GM21717 (cell line): ENCODE results near the gene SEC11A.
"Not testable (repeated sequence)": the region's sequence is repeated elsewhere in the genome, so short reads cannot be mapped to it uniquely, and the experiment has no call there.

Experiments
- ATAC-seq: cut with Tn5 transposase; IDR thresholded peaks from one replicate; pipeline ENCODE4 v1.9.1; 2021; ENCODE audit warnings: mild to moderate bottlenecking, moderate library complexity; ENCODE audit not compliant: unreplicated experiment

Gene SEC11A

GRCh38 chr15:84740691-84741090 lies 24.8 kb upstream of the SEC11A start:
- no peak for ATAC-seq

DNA sequence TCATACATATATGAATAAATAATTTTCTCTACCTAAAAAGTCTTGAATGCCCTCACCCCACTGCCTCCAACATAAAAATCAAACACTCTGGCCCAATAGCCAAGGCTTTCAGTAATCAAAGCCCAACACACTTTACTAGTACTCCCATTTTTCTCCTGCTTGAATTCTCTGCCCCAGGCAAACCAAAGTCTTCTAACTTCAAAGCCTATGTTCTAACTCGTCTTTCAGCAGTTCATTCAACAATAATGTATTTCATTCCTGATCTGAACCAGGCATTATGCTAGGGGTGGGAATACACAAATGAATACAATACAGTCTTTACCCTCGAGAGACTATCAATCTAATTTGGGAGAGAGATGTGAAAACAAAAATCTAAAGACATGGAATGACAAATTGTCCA lies 21.1 kb upstream of the SEC11A start:
- ATAC-seq, result no peak

DNA sequence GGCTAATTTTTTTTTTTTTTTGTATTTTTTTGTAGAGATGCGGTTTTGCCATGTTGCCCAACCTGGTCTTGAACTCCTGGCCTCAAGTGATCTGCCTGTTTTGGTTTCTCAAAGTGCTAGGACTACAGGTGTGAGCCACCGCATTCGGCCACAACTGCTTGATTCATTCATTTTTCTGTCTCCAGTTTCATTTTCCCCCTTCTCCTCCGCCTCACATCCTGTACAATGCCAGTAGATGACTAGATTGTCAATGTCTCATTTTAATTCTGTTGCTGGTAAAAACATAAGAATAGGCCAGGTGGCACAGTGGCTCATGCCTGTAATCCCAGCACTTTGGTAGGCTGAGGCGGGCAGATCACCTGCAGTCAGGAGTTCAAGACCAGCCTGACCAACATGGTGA lies 20.4 kb upstream of the SEC11A start:
- ATAC-seq, result peak; percentile 49

GRCh38 chr15:84735480-84736061 lies 19.6 kb upstream of the SEC11A start:
- peak; percentile 50 for ATAC-seq

- peak; percentile 73 for ATAC-seq
Measured at GRCh38 chr15:84734794-84735479, 19.0 kb upstream of the SEC11A start.

GRCh38 chr15:84731774-84732173 lies 15.8 kb upstream of the SEC11A start:
- ATAC-seq, result no peak

- ATAC-seq, result no peak
Measured at GRCh38 chr15:84727429-84727828, 11.5 kb upstream of the SEC11A start.

GRCh38 chr15:84725001-84725491 lies 9.1 kb upstream of the SEC11A start:
- no peak for ATAC-seq

DNA sequence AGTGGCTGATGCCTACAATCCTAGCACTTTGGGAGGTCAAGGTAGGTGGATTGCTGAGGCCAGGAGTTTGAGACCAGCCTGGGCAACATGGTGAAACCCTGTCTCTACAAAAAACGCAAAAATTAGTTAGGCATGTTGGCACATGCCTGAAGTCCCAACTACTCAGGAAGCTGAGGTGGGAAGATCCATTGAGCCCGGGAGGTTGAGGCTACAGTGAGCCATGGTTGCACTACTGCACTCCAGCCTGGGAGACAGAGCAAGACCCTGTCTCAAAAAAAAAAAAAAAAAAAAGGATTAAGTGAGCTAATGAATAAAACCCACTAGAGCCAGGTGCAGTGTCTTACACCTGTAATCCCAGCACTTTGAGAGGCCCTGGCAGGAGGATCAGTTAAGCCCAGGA lies 6.7 kb upstream of the SEC11A start:
- no peak for ATAC-seq

DNA sequence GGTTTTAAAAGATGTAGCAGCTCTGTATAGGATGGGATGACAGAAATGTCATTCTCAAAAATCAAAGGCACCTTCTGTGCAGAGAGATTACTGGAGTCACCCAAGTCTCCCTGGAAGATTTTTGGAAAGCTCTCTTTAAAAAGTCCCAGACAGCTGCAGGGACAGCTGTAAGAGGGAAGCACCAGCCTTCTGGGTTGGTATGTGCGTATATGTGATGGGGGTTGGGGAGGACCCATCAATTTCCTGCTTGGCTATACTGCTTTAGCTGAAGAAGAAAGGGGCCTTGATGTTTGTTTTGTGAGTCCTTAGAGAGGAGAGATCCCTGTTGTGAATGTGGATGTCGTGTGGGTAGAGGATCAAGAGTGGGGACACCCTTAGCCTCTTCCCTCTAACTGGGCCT lies 5.4 kb upstream of the SEC11A start:
- ATAC-seq, result no peak

GRCh38 chr15:84715441-84716035 lies 401 bp downstream of the SEC11A start:
- peak; percentile 2 for ATAC-seq

- ATAC-seq, result no peak
Measured at GRCh38 chr15:84714821-84715220, 1.1 kb downstream of the SEC11A start.

DNA sequence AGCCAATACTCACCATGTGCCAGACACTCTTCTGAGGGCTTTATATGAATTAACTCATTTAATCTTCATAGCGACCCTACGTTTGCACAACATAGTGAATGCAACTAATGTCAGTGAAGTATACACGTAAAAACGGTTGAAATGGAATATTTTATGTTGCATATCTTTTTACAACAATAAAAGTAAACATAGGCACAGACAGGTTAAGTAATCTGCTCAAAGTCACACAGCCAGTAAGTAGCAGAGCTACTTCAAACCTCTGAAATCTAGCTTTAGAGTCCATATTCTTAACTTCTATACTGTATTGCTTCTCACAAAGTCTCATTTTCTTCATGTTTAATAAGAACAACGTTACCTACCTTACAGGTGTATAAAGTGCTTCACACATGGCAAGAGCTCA lies 1.6 kb downstream of the SEC11A start:
- ATAC-seq, result no peak

DNA sequence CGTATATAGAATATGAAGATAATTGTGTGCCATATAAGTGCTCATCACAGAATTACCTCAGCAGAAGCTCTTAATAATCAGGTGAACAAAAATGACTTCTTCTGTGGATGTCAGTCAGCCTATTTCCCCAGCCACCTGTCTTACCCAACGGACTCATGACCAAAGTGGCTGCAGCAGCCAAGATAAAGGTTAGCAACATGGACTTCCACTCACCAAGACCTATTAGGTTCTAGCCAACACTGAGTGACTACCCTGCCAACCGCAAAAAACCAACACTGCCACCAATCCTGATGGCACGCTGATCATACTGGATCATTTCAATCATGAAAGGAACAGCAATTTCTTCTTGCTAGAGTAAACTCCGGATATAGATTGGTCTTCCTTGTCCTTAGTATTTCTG lies 12.1 kb downstream of the SEC11A start:
- ATAC-seq, result no peak

GRCh38 chr15:84702961-84703482 lies 12.9 kb downstream of the SEC11A start:
- ATAC-seq, result no peak

GRCh38 chr15:84699538-84700191 lies 16.3 kb downstream of the SEC11A start:
- ATAC-seq, result no peak

DNA sequence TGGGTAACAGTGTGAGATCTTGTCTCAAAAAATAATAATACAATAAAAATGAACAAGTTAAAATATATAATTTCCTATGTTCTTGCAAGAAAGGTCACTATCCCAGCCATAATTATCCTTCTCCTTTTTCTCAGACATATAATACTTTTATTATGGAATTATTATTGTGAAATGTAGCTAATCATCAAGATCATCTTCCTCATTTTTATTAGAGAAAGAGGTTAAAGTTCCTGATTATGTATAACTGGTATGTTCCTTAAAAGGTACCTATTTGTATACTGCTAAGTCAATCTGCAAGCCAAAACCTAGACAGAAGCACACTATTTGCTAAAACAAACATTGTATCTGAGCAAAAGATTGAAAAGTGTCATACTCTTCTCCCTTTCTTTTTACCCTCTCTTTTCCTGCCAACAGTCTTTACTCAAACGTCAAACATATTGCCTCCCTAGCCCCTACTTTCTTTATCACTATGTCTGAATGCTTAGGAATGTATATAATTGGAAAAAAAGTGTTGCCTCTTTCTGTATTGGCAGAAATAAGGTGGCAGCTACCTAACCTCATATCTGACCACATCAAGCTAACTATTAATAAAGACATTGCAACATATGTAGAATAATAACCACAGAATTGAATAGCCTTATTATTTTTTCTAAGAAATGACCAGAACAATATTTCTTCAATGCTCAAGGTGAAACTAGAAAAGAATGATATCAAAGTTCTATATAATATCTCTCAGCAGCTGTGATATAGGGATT lies 18.5 kb downstream of the SEC11A start:
- ATAC-seq, result no peak

DNA sequence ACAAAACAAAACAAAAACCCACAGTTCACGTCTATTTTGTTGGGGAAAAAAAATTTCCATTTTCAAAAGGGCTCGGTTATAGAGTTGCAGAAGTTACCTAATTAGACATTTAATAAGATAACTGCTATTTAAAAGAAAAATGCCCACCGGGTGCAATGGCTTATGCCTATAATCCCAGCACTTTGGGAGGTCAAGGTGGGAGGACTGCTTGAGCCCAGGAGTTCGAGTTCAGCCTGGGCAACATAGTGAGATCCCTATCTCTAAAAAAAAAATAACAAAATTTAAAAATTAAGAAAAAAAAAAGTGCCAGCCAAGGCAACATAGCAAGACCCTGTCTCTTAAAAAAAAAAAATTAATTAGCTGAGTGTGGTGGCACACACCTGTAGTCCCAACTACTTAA lies 19.2 kb downstream of the SEC11A start:
- no peak for ATAC-seq

DNA sequence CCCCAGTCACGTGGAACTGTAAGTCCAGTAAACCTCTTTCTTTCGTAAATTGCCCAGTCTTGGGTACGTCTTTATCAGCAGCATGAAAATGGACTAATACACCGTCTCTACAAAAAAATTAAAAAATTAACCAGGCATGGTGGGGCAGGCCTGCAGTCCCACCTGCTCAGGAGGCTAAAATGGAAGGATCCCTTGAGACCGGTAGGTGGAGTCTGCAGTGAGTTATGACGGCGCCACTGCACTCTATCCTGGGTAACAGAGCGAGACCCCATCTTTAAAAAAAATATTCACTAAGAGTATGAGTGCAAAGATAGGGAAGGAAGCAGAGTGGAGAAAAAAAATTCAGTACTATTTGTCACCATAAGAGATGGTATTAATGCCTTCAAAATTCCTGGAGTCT lies 25.6 kb downstream of the SEC11A start:
- no peak for ATAC-seq

- ATAC-seq, result no peak
Measured at GRCh38 chr15:84689858-84690257, 26.1 kb downstream of the SEC11A start.

- ATAC-seq, result not testable (repeated sequence)
Measured at GRCh38 chr15:84686446-84686845, 29.5 kb downstream of the SEC11A start.
